Fibroblast of skin of abdomen (primary cell): Measurements from ENCODE around the gene PCDHA3. TPM values are rescaled to one million over a fixed set of nuclear protein-coding genes. Genes with fewer than 3 reads are reported as not detected.
"Not testable (repeated sequence)": the region's sequence is repeated elsewhere in the genome, so short reads cannot be mapped to it uniquely, and the experiment has no call there.

Source experiments
- DNase-seq: peaks from one replicate; pipeline ENCODE4 v3.0.0-alpha.2; 2013
- polyA plus RNA-seq, 2 experiments: library from polyadenylated mRNA; unstranded; fragments of 120-200 nt; gene quantifications; one replicate each; pipeline ENCODE4 v1.2.1, GENCODE V29; 2013; ENCODE audit not compliant: insufficient read length in 2 of 2

Gene PCDHA3
- polyA plus RNA-seq (2013, experiment 1 of 2; ENCODE audit: insufficient read length), result 0.17 TPM
- polyA plus RNA-seq (2013, experiment 2 of 2; ENCODE audit: insufficient read length), result 0.17 TPM

GRCh38 chr5:140800816-140801493 lies at the start of gene PCDHA3:
Gene PCDHA3 (plus strand): TSS chr5:140801057.
- no peak for DNase-seq

DNA sequence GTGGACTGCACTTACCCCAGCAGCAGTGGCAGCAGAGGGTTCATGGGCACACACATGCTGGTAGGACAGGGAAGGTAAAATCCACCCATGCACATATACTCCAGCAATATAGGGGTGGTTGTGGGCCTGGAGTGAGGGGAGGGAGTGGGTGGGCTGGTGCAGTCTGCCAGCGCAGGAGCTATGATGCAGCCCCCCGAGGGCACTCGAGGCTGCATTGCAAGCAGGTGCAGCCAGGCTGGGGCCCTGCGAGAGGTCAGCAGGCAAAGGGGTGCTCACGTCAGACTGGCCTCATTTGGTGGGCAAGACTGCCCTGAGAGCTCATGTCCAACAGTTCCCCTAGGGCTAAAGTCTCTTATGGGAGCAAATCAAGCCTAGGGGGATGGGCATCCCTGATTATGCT lies 47.3 kb upstream of the PCDHA3 start:
- DNase-seq, result no peak

DNA sequence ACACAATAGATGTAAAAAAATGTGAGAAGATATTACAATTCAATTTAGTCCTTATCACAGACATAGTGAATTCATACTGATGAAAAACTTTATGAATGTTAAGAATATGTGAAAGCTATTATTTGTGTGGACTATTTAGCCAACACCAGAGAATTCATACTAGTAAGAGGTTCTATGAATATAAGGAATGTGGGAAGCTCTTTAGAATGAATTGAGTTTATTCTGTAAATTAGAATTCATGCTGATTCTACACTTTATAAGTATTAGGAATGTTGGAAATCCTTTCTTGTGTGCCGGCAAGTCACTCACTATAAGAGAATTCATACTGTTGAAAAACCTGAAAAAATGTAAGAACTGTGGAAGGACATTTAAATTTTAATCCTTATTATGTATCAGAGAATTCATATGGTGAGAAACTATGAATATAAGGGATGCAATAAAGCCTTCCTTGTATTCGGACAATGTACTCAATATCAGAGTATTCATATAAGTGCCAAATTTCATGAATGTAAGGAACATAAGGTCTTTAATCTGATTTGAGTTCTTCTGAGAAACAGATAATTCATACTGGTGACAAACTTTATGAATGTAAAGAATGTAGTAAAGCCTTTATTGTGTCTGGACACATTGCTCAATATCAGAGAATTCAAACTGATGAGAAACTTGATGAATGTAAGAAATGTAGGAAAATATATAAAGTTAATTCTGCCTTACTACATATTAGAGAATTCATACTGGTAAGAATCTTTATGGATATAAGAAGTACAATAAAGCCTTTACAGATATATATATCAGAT lies 36.5 kb upstream of the PCDHA3 start:
- no peak for DNase-seq

GRCh38 chr5:140767444-140767843 lies 33.4 kb upstream of the PCDHA3 start:
- no peak for DNase-seq

- no peak for DNase-seq
Observed at GRCh38 chr5:140780512-140780911, 20.3 kb upstream of the PCDHA3 start.

DNA sequence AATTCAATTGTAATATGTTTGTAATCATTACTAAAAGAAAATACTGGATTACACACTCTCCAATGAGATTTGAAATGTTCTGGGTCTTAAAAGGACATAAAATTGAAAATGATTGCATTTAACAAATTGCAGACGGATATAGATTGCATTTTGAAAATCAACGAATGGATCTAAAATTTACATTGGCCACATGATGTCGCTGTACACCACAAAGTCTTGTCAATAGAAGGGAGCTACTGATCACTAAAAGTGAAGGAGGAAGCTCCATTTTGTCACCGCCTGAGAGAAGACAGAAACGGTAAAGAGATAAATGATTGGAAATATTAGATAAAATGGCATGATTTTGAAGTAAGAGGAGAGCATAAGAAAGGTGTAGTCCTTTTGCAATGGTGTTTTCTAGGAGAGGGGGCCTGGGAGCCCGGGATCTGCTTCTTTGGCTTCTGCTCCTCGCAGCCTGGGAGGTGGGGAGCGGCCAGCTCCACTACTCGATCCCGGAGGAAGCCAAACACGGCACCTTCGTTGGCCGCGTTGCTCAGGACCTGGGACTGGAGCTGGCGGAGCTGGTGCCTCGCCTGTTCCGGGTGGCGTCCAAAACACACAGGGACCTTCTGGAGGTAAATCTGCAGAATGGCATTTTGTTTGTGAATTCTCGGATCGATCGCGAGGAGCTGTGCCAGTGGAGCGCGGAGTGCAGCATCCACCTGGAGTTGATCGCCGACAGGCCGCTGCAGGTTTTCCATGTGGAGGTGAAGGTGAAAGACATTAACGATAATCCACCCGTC lies 14.8 kb upstream of the PCDHA3 start, which contains the start of gene PCDHA1:
Gene PCDHA1 (plus strand): TSS at position 236 of the 782 bp plus-strand sequence.
- DNase-seq, result no peak

GRCh38 chr5:140787422-140787821 lies 13.4 kb upstream of the PCDHA3 start:
- not testable (repeated sequence) for DNase-seq

DNA sequence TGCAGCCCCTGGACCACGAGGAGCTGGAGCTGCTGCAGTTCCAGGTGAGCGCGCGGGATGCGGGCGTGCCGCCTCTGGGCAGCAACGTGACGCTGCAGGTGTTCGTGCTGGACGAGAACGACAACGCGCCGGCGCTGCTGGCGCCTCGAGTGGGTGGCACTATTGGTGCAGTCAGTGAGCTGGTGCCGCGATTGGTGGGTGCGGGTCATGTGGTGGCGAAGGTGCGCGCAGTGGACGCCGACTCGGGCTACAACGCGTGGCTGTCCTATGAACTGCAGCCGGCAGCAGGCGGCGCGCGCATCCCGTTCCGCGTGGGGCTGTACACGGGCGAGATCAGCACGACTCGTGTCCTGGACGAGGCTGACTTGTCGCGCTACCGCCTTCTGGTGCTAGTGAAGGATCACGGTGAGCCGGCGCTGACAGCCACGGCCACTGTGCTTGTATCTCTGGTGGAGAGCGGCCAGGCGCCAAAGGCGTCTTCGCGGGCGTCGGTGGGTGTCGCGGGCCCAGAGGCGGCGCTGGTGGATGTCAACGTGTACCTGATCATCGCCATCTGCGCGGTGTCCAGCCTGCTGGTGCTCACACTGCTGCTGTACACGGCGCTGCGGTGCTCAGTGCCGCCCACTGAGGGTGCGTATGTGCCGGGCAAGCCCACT lies 12.9 kb upstream of the PCDHA3 start:
- DNase-seq, result not testable (repeated sequence)

DNA sequence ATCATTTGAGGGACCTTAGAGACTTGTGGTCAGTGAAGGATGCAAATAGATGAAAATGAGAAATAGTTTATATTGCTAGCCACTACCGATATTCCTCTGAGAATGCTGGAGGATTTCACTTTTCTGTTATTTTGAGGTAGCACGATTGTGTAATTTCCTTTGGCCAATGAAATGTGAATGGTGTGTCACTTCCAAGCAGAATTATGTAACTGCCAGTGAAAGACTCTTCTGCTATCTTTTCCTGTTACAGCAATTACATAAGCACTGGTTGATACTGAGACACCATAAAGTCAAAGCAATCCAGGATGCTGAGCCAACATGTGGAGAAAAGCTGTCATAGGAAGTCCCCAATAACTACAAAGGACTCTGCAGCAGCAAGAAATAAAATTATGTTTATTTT lies 9.8 kb upstream of the PCDHA3 start:
- DNase-seq, result no peak

DNA sequence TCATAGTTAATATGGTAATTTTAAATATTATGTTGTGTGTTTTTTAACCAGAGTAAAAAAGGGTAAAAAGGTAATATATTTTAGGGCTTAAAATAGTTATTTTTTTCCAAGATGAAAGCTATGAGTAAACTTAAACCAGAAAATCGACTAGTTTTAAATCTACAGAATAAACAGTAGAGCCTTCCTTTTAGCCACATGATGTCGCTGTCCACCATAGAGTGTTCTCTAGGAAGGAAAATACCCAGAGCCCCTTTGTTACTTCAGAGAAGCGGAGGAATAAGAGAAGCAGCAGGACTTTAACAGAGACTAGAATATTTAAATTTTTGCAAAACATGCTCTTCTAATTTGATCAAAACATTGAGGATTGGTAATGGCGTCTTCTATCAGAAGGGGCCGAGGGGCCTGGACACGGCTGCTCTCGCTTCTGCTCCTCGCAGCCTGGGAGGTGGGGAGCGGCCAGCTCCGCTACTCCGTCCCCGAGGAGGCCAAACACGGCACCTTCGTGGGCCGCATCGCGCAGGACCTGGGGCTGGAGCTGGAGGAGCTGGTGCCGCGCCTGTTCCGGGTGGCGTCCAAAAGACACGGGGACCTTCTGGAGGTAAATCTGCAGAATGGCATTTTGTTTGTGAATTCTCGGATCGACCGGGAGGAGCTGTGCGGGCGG lies 6.1 kb upstream of the PCDHA3 start, which contains the start of gene PCDHA2:
Gene PCDHA2 (plus strand): TSS at position 258 of the 664 bp plus-strand sequence.
- DNase-seq, result no peak

DNA sequence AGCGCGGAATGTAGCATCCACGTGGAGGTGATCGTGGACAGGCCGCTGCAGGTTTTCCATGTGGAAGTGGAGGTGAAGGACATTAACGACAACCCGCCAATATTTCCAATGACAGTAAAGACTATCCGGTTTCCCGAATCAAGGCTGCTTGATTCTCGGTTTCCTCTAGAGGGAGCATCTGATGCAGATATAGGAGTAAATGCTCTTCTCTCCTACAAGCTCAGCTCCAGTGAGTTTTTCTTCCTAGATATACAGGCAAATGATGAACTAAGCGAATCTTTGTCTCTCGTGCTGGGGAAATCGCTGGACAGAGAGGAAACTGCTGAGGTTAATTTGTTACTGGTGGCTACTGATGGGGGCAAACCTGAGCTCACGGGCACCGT lies 5.6 kb upstream of the PCDHA3 start:
- DNase-seq, result no peak

GRCh38 chr5:140796072-140796717 lies 4.7 kb upstream of the PCDHA3 start:
- DNase-seq, result not testable (repeated sequence)

- DNase-seq, result no peak
Observed at GRCh38 chr5:140796718-140797095, 4.2 kb upstream of the PCDHA3 start.

GRCh38 chr5:140801494-140801841 lies 611 bp downstream of the PCDHA3 start:
- no peak for DNase-seq

- not testable (repeated sequence) for DNase-seq
Observed at GRCh38 chr5:140802381-140802780, 1.5 kb downstream of the PCDHA3 start.

DNA sequence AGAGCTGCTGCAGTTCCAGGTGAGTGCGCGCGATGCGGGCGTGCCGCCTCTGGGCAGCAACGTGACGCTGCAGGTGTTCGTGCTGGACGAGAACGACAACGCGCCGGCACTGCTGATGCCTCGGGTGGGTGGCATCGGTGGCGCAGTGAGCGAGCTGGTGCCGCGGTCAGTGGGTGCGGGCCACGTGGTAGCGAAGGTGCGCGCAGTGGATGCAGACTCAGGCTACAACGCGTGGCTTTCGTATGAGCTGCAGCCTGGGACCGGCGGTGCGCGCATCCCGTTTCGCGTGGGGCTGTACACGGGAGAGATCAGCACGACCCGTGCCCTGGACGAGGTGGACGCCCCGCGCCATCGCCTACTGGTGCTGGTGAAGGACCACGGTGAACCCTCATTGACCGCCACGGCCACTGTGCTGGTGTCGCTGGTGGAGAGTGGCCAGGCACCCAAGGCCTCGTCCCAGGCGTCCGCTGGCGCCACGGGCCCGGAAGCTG lies 2.0 kb downstream of the PCDHA3 start:
- DNase-seq, result no peak

- DNase-seq, result no peak
Observed at GRCh38 chr5:140806834-140807775, 6.2 kb downstream of the PCDHA3 start, which contains the start of gene PCDHA4. Gene PCDHA4 (plus strand): TSS chr5:140807068.

DNA sequence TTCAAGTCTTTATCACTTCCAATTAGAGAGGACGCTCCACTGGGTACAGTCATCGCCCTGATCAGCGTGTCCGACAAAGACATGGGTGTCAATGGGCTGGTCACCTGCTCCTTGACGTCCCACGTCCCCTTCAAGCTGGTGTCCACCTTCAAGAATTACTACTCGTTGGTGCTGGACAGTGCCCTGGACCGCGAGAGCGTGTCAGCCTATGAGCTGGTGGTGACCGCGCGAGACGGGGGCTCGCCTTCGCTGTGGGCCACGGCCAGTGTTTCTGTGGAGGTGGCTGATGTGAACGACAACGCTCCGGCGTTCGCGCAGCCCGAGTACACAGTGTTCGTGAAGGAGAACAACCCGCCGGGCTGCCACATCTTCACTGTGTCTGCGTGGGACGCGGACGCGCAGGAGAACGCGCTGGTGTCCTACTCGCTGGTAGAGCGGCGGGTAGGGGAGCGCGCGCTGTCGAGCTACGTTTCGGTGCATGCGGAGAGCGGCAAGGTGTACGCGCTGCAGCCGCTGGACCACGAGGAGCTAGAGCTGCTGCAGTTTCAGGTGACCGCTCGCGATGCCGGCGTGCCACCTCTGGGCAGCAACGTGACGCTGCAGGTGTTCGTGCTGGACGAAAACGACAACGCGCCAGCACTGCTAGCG lies 7.5 kb downstream of the PCDHA3 start:
- DNase-seq, result not testable (repeated sequence)

- no peak for DNase-seq
Observed at GRCh38 chr5:140808889-140809291, 8.0 kb downstream of the PCDHA3 start.
